ENCODE data around the gene FAM20C. TPM values are rescaled to one million over a fixed set of nuclear protein-coding genes. Genes with fewer than 3 reads are reported as not detected.

Gene FAM20C
- total RNA-seq, 1 experiment from 2014 or later: 35.8 TPM

- intact Hi-C loops (cut with micrococcal nuclease; ENCODE audit: unreplicated experiment): no loop called here
- no peaks in the 10 kb centered on the region for H3K4me1 ChIP-seq (ENCODE audit: insufficient read depth, low read length, poor library complexity, severe bottlenecking)
- H3K27me3 ChIP-seq (replicated peaks; ENCODE audit: insufficient read depth, low read depth, low read length, poor library complexity): peaks cover 27% of the 10 kb centered on the region
- ChIA-PET POLR2A (ENCODE audit: low non-redundant PET) (no interaction called here), CTCF (no interaction called here)
- no peak overlapping the region for H3K4me3 ChIP-seq (ENCODE audit: low read depth, low read length, poor library complexity, severe bottlenecking)
- TF ChIP-seq CTCF (conservative IDR thresholded peaks at IDR 0.05; ENCODE audit: low read depth, low read length) (no peak), EZH2 (IDR thresholded peaks at IDR 0.05; ENCODE audit: borderline replicate concordance, low read depth, low read length, poor library complexity, severe bottlenecking) (no peak)
- no peaks in the 10 kb centered on the region for H3K36me3 ChIP-seq (ENCODE audit: insufficient read depth, low read length, poor library complexity, severe bottlenecking)
- no peak for DNase-seq (ENCODE audit: low spot score)
- BruUV-seq (replicated peaks): no TSS peak
- H3K27ac ChIP-seq (ENCODE audit: low read depth, low read length, poor library complexity, severe bottlenecking): no peak overlapping the region
- H3K9me3 ChIP-seq (ENCODE audit: low read depth, low read length, poor library complexity, severe bottlenecking): peaks cover 6% of the 10 kb centered on the region
Observed at GRCh38 chr7:280461-280860, 88.1 kb downstream of the FAM20C start.

DNA sequence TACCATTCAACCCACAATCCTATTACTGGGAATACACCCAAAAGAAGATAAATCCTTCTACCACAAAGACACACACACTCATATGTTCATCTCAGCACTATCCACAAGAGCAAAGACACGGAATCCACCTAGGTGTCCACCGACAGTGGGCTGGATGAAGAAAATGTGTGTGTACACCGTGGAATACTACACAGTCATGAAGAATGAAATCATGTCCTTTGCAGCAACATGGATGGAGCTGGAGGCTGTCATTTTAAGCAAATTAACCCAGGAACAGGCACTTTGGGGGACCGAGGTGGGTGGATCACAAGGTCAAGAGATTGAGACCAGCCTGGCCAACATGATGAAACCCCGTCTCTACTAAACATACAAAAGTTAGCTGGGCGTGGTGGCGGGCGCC, 89.3 kb downstream of the FAM20C start:
- no TSS peak for BruUV-seq (replicated peaks)
- CTCF ChIA-PET: no interaction called here
- Histone ChIP-seq H3K4me1 (ENCODE audit: insufficient read depth, low read length, poor library complexity, severe bottlenecking) (no peaks in the 10 kb centered on the region), H3K27ac (ENCODE audit: low read depth, low read length, poor library complexity, severe bottlenecking) (no peak overlapping the region), H3K4me3 (ENCODE audit: low read depth, low read length, poor library complexity, severe bottlenecking) (no peak overlapping the region), H3K36me3 (ENCODE audit: insufficient read depth, low read length, poor library complexity, severe bottlenecking) (no peaks in the 10 kb centered on the region), H3K27me3 (replicated peaks; ENCODE audit: insufficient read depth, low read depth, low read length, poor library complexity) (peaks cover 38% of the 10 kb centered on the region), H3K9me3 (ENCODE audit: low read depth, low read length, poor library complexity, severe bottlenecking) (peaks cover 6% of the 10 kb centered on the region)
- TF ChIP-seq CTCF (conservative IDR thresholded peaks at IDR 0.05; ENCODE audit: low read depth, low read length) (no peak), EZH2 (IDR thresholded peaks at IDR 0.05; ENCODE audit: borderline replicate concordance, low read depth, low read length, poor library complexity, severe bottlenecking) (no peak)
- no peak for DNase-seq (ENCODE audit: low spot score)
- POLR2A ChIA-PET (ENCODE audit: low non-redundant PET): no interaction called here
- intact Hi-C loops (cut with micrococcal nuclease; ENCODE audit: unreplicated experiment): no loop called here

- ChIA-PET CTCF (no interaction called here), POLR2A (ENCODE audit: low non-redundant PET) (no interaction called here)
- no TSS peak for BruUV-seq (replicated peaks)
Observed at GRCh38 chr7:282621-283020, 90.2 kb downstream of the FAM20C start.

More at GRCh38 chr7:282621-283020, 90.2 kb downstream of the FAM20C start:
- peaks cover 46% of the 10 kb centered on the region for H3K27me3 ChIP-seq (replicated peaks; ENCODE audit: insufficient read depth, low read depth, low read length, poor library complexity)
- no peak overlapping the region for H3K4me3 ChIP-seq (ENCODE audit: low read depth, low read length, poor library complexity, severe bottlenecking)
- no peak for DNase-seq (ENCODE audit: low spot score)
- H3K9me3 ChIP-seq (ENCODE audit: low read depth, low read length, poor library complexity, severe bottlenecking): no peaks in the 10 kb centered on the region
- no peaks in the 10 kb centered on the region for H3K36me3 ChIP-seq (ENCODE audit: insufficient read depth, low read length, poor library complexity, severe bottlenecking)
- no peak overlapping the region for H3K27ac ChIP-seq (ENCODE audit: low read depth, low read length, poor library complexity, severe bottlenecking)
- intact Hi-C loops (cut with micrococcal nuclease; ENCODE audit: unreplicated experiment): no loop called here
- TF ChIP-seq EZH2 (IDR thresholded peaks at IDR 0.05; ENCODE audit: borderline replicate concordance, low read depth, low read length, poor library complexity, severe bottlenecking): no peak
- no peak for TF ChIP-seq CTCF (conservative IDR thresholded peaks at IDR 0.05; ENCODE audit: low read depth, low read length)
- no peaks in the 10 kb centered on the region for H3K4me1 ChIP-seq (ENCODE audit: insufficient read depth, low read length, poor library complexity, severe bottlenecking)

Measured in A673 (cell line).